Measurements from ENCODE around the gene CEACAM6. TPM values are rescaled to one million over a fixed set of nuclear protein-coding genes. Genes with fewer than 3 reads are reported as not detected.

CEACAM6 gene
- total and polyA plus RNA-seq, 2 experiments from 2014 or later, result not detected

GRCh38 chr19:41783612-41784011 lies 28.3 kb downstream of the CEACAM6 start (continued):
- TF ChIP-seq ZNF462 (CRISPR knock-in tag; IDR thresholded peaks at IDR 0.05) (no peak), CREB1 (CRISPR knock-in tag; IDR thresholded peaks at IDR 0.05; ENCODE audit: low read depth) (no peak), EZH2 (IDR thresholded peaks at IDR 0.05; ENCODE audit: low read depth, unreplicated experiment) (no peak), JUNB (IDR thresholded peaks at IDR 0.05; ENCODE audit: unreplicated experiment) (no peak), NANOG (IDR thresholded peaks at IDR 0.05; ENCODE audit: borderline replicate concordance) (no peak), EZH2phosphoT487 (IDR thresholded peaks at IDR 0.05; ENCODE audit: unreplicated experiment) (no peak), CTCF (conservative IDR thresholded peaks at IDR 0.05; ENCODE audit: low read depth in 2 of 2) (no peak), ZNF331 (CRISPR knock-in tag; IDR thresholded peaks at IDR 0.05; ENCODE audit: low read depth) (no peak), POLR2AphosphoS5 (IDR thresholded peaks at IDR 0.05; ENCODE audit: low read depth) (no peak), REST (IDR thresholded peaks at IDR 0.05; ENCODE audit: unreplicated experiment) (no peak)

Data from GM23338 (cell line).